HG02981 (cell line): ENCODE results near the gene C16orf89.
A peak's percentile ranks its signal among the peaks of the same experiment; 100 is the strongest.
"Not testable (repeated sequence)": the region's sequence is repeated elsewhere in the genome, so short reads cannot be mapped to it uniquely, and the experiment has no call there.

Experiments
- ATAC-seq: cut with Tn5 transposase; IDR thresholded peaks from one replicate; pipeline ENCODE4 v1.9.1; 2021; ENCODE audit warnings: mild to moderate bottlenecking, moderate library complexity; ENCODE audit not compliant: unreplicated experiment

Gene C16orf89

GRCh38 chr16:5085716-5086115, 20.0 kb upstream of the C16orf89 start:
- ATAC-seq = not testable (repeated sequence)

- ATAC-seq = not testable (repeated sequence)
Measured at GRCh38 chr16:5084802-5085201, 19.0 kb upstream of the C16orf89 start.

- not testable (repeated sequence) for ATAC-seq
Measured at GRCh38 chr16:5084099-5084731, 18.5 kb upstream of the C16orf89 start.

- ATAC-seq = not testable (repeated sequence)
Measured at GRCh38 chr16:5083646-5084045, 17.9 kb upstream of the C16orf89 start.

GRCh38 chr16:5080996-5081395, 15.2 kb upstream of the C16orf89 start:
- ATAC-seq = not testable (repeated sequence)

GRCh38 chr16:5080461-5080860, 14.7 kb upstream of the C16orf89 start:
- ATAC-seq = not testable (repeated sequence)

- ATAC-seq = no peak
Measured at GRCh38 chr16:5078626-5079025, 12.9 kb upstream of the C16orf89 start.

GRCh38 chr16:5077304-5077703, 11.5 kb upstream of the C16orf89 start:
- no peak for ATAC-seq

- ATAC-seq = no peak
Measured at GRCh38 chr16:5075637-5076036, 9.9 kb upstream of the C16orf89 start.

GRCh38 chr16:5073771-5074170, 8.0 kb upstream of the C16orf89 start:
- not testable (repeated sequence) for ATAC-seq

- ATAC-seq = no peak
Measured at GRCh38 chr16:5073279-5073629, 7.5 kb upstream of the C16orf89 start.

- ATAC-seq = no peak
Measured at GRCh38 chr16:5072334-5073278, 6.8 kb upstream of the C16orf89 start.

GRCh38 chr16:5071681-5072333, 6.1 kb upstream of the C16orf89 start, which contains the start of gene ALG1:
ALG1 (plus strand) TSS chr16:5071843; CDS start chr16:5071850, 7 bp downstream.
- ATAC-seq = peak; percentile 84

GRCh38 chr16:5071341-5071680, 5.6 kb upstream of the C16orf89 start:
- ATAC-seq = no peak

- no peak for ATAC-seq
Measured at GRCh38 chr16:5070431-5071186, 4.9 kb upstream of the C16orf89 start.

- no peak for ATAC-seq
Measured at GRCh38 chr16:5069854-5070253, 4.1 kb upstream of the C16orf89 start.

GRCh38 chr16:5069048-5069447, 3.3 kb upstream of the C16orf89 start:
- no peak for ATAC-seq

- ATAC-seq = no peak
Measured at GRCh38 chr16:5066511-5066910, 755 bp upstream of the C16orf89 start.

- no peak for ATAC-seq
Measured at GRCh38 chr16:5065326-5065725, 430 bp downstream of the C16orf89 start.

GRCh38 chr16:5064915-5065314, 841 bp downstream of the C16orf89 start:
- ATAC-seq = no peak
